IPS-18a (cell line): ENCODE measurements around the gene LENG9.

Experiments used
- H3K27ac ChIP-seq: one replicate; pipeline ENCODE4 v1.5.1; 2013; ENCODE audit warnings: low read length
- H3K27me3 ChIP-seq: one replicate; pipeline ENCODE4 v1.6.1; 2013; ENCODE audit warnings: mild to moderate bottlenecking, low read length; ENCODE audit not compliant: control insufficient read depth, insufficient read depth
- H3K36me3 ChIP-seq: one replicate; pipeline ENCODE4 v1.6.1; 2013; ENCODE audit warnings: low read depth, low read length; ENCODE audit not compliant: control insufficient read depth
- H3K4me1 ChIP-seq: one replicate; pipeline ENCODE4 v1.6.1; 2013; ENCODE audit warnings: low read depth, low read length; ENCODE audit not compliant: control insufficient read depth
- H3K4me3 ChIP-seq: one replicate; pipeline ENCODE4 v1.5.1; 2013; ENCODE audit warnings: low read length
- H3K9ac ChIP-seq: one replicate; pipeline ENCODE4 v1.6.1; 2013; ENCODE audit warnings: mild to moderate bottlenecking, low read length, moderate library complexity
- H3K9me3 ChIP-seq: one replicate; pipeline ENCODE4 v1.6.1; 2013; ENCODE audit warnings: low read depth, low read length; ENCODE audit not compliant: control insufficient read depth

The LENG9 gene

GRCh38 chr19:54430306-54431254 lies 33.0 kb downstream of the LENG9 start:
- Histone ChIP-seq H3K9ac (no peak overlapping the region), H3K36me3 (no peaks in the 10 kb centered on the region), H3K9me3 (no peaks in the 10 kb centered on the region), H3K4me1 (peaks cover 5% of the 10 kb centered on the region), H3K4me3 (peak overlapping the region; percentile 62), H3K27ac (no peak overlapping the region), H3K27me3 (no peaks in the 10 kb centered on the region)

- Histone ChIP-seq H3K27ac (no peak overlapping the region), H3K4me3 (no peak overlapping the region), H3K9ac (no peak overlapping the region), H3K36me3 (no peaks in the 10 kb centered on the region), H3K4me1 (peaks cover 5% of the 10 kb centered on the region), H3K9me3 (no peaks in the 10 kb centered on the region), H3K27me3 (no peaks in the 10 kb centered on the region)
Measured at GRCh38 chr19:54429545-54430227, 33.9 kb downstream of the LENG9 start.

GRCh38 chr19:54429176-54429495 lies 34.4 kb downstream of the LENG9 start:
- Histone ChIP-seq H3K9me3 (no peaks in the 10 kb centered on the region), H3K4me3 (no peak overlapping the region), H3K27me3 (no peaks in the 10 kb centered on the region), H3K27ac (no peak overlapping the region), H3K36me3 (peaks cover 4% of the 10 kb centered on the region), H3K4me1 (no peaks in the 10 kb centered on the region), H3K9ac (no peak overlapping the region)

GRCh38 chr19:54428323-54429175 lies 35.0 kb downstream of the LENG9 start:
- Histone ChIP-seq H3K4me1 (no peaks in the 10 kb centered on the region), H3K4me3 (no peak overlapping the region), H3K27ac (no peak overlapping the region), H3K9me3 (no peaks in the 10 kb centered on the region), H3K27me3 (no peaks in the 10 kb centered on the region), H3K36me3 (peaks cover 5% of the 10 kb centered on the region), H3K9ac (no peak overlapping the region)

GRCh38 chr19:54427586-54427985 lies 36.0 kb downstream of the LENG9 start:
- no peaks in the 10 kb centered on the region for H3K27me3 ChIP-seq
- H3K27ac ChIP-seq: no peak overlapping the region
- no peaks in the 10 kb centered on the region for H3K4me1 ChIP-seq

GRCh38 chr19:54426291-54426931 lies 37.2 kb downstream of the LENG9 start:
- H3K27me3 ChIP-seq: no peaks in the 10 kb centered on the region

More at GRCh38 chr19:54427586-54427985, 36.0 kb downstream of the LENG9 start:
- H3K9ac ChIP-seq: no peak overlapping the region
- no peaks in the 10 kb centered on the region for H3K9me3 ChIP-seq
- H3K4me3 ChIP-seq: no peak overlapping the region
- H3K36me3 ChIP-seq: peaks cover 5% of the 10 kb centered on the region

GRCh38 chr19:54425382-54425723 lies 38.2 kb downstream of the LENG9 start:
- no peaks in the 10 kb centered on the region for H3K27me3 ChIP-seq
- H3K9me3 ChIP-seq: no peaks in the 10 kb centered on the region
- no peak overlapping the region for H3K4me3 ChIP-seq
- peaks cover 5% of the 10 kb centered on the region for H3K36me3 ChIP-seq
- peaks cover 13% of the 10 kb centered on the region for H3K4me1 ChIP-seq
- H3K9ac ChIP-seq: no peak overlapping the region
- H3K27ac ChIP-seq: no peak overlapping the region

More at GRCh38 chr19:54426291-54426931, 37.2 kb downstream of the LENG9 start:
- Histone ChIP-seq H3K4me3 (no peak overlapping the region), H3K36me3 (peaks cover 5% of the 10 kb centered on the region), H3K9ac (no peak overlapping the region), H3K4me1 (peaks cover 10% of the 10 kb centered on the region), H3K9me3 (no peaks in the 10 kb centered on the region), H3K27ac (no peak overlapping the region)

- H3K9ac ChIP-seq: no peak overlapping the region
- no peaks in the 10 kb centered on the region for H3K9me3 ChIP-seq
- peaks cover 16% of the 10 kb centered on the region for H3K4me1 ChIP-seq
- H3K27me3 ChIP-seq: no peaks in the 10 kb centered on the region
- no peak overlapping the region for H3K4me3 ChIP-seq
- H3K27ac ChIP-seq: no peak overlapping the region
- peaks cover 5% of the 10 kb centered on the region for H3K36me3 ChIP-seq
Measured at GRCh38 chr19:54424660-54425381, 38.8 kb downstream of the LENG9 start.

- H3K27me3 ChIP-seq: no peaks in the 10 kb centered on the region
- H3K4me1 ChIP-seq: peaks cover 20% of the 10 kb centered on the region
- no peak overlapping the region for H3K27ac ChIP-seq
- H3K36me3 ChIP-seq: peaks cover 5% of the 10 kb centered on the region
- H3K9ac ChIP-seq: no peak overlapping the region
- no peak overlapping the region for H3K4me3 ChIP-seq
- H3K9me3 ChIP-seq: no peaks in the 10 kb centered on the region
Measured at GRCh38 chr19:54424201-54424600, 39.4 kb downstream of the LENG9 start.

GRCh38 chr19:54422136-54422535 lies 41.4 kb downstream of the LENG9 start:
- Histone ChIP-seq H3K4me1 (peaks cover 25% of the 10 kb centered on the region), H3K9ac (no peak overlapping the region), H3K4me3 (no peak overlapping the region), H3K9me3 (no peaks in the 10 kb centered on the region), H3K27ac (no peak overlapping the region), H3K27me3 (no peaks in the 10 kb centered on the region), H3K36me3 (peaks cover 5% of the 10 kb centered on the region)
